Endodermal cell (in vitro differentiated cells): ENCODE measurements around the gene MUCL3. TPM values are rescaled to one million over a fixed set of nuclear protein-coding genes. Genes with fewer than 3 reads are reported as not detected.

Experiments used
- DNase-seq: peaks from one replicate; pipeline ENCODE4 v3.0.0-alpha.2; 2017
- H3K27ac ChIP-seq: 2 replicates; pipeline ENCODE4 v1.5.1; 2013; ENCODE audit warnings: mild to moderate bottlenecking, low read depth, low read length, moderate library complexity
- H3K27me3 ChIP-seq: 2 replicates; pipeline ENCODE4 v1.6.1; 2013; ENCODE audit warnings: mild to moderate bottlenecking, low read length, moderate library complexity; ENCODE audit not compliant: insufficient read depth, control insufficient read depth, poor library complexity, severe bottlenecking
- H3K36me3 ChIP-seq: 2 replicates; pipeline ENCODE4 v1.7.0; 2013; ENCODE audit warnings: mild to moderate bottlenecking, low read length, moderate library complexity; ENCODE audit not compliant: control insufficient read depth, insufficient read depth
- H3K4me1 ChIP-seq: one replicate; pipeline ENCODE4 v1.7.0; 2013; ENCODE audit warnings: low read length; ENCODE audit not compliant: control insufficient read depth, insufficient read depth
- H3K4me3 ChIP-seq: 2 replicates; pipeline ENCODE4 v1.5.1; 2013; ENCODE audit warnings: mild to moderate bottlenecking, low read length, moderate library complexity
- H3K9ac ChIP-seq: 2 replicates; pipeline ENCODE4 v1.6.1; 2013; ENCODE audit warnings: mild to moderate bottlenecking, low read length, moderate library complexity; ENCODE audit not compliant: poor library complexity, severe bottlenecking; ENCODE audit errors: extremely low read depth
- H3K9me3 ChIP-seq: 2 replicates; pipeline ENCODE4 v1.6.1; 2013; ENCODE audit warnings: mild to moderate bottlenecking, low read length, moderate library complexity; ENCODE audit not compliant: control insufficient read depth
- H3K27ac Mint-ChIP-seq: 2 replicates; pipeline ENCODE4 v1.8.0; 2020; ENCODE audit warnings: mixed read lengths
- H3K27me3 Mint-ChIP-seq: 2 replicates; pipeline ENCODE4 v1.8.0; 2021; ENCODE audit warnings: mild to moderate bottlenecking, mixed read lengths; ENCODE audit not compliant: insufficient read depth
- H3K36me3 Mint-ChIP-seq: 2 replicates; pipeline ENCODE4 v1.8.0; 2020; ENCODE audit warnings: low read depth, mixed read lengths
- H3K4me1 Mint-ChIP-seq: 2 replicates; pipeline ENCODE4 v1.8.0; 2020; ENCODE audit warnings: mixed read lengths
- H3K4me3 Mint-ChIP-seq: 2 replicates; pipeline ENCODE4 v1.8.0; 2020; ENCODE audit warnings: mild to moderate bottlenecking, moderate library complexity, mixed read lengths
- H3K9me3 Mint-ChIP-seq: 2 replicates; pipeline ENCODE4 v1.8.0; 2020; ENCODE audit warnings: mild to moderate bottlenecking, mixed read lengths
- CTCF ChIP-seq: fragments of 200-600 bp; sonication (generic); conservative IDR thresholded peaks from 2 replicates; pipeline ENCODE4 v1.5.0; 2021; ENCODE audit warnings: antibody characterized with exemption, mild to moderate bottlenecking
- WGBS, 2 experiments: methylation state at CpG; one replicate each; pipeline versions ENCODE4 v1.1.5 to v1.1.7; 2013; ENCODE audit warnings: missing lambda C conversion rate in 2 of 2, mixed read lengths in 1 of 2; ENCODE audit not compliant: insufficient coverage in 1 of 2, insufficient read length in 1 of 2; 5-methylcytosine and 5-hydroxymethylcytosine counted together
- total RNA-seq, 2 donors: library from RNA; stranded (reverse); fragmentation: NEBNext Ultra II Directional in 1 of 2; extraction: Animal tissue kit (Norgen Biotek cat#: 25700) in 1 of 2; gene quantifications; 2 replicates in 1 of 2; 3 replicates in 1 of 2; pipeline ENCODE4 v1.2.1, GENCODE V29; 2021

Gene MUCL3
- total RNA-seq, 2 donors from 2014 or later, result 0.18 TPM

GRCh38 chr6:30937265-30937664 is 3.5 kb upstream of the MUCL3 start:
- WGBS, 2 experiments, result 72 to 84% methylated on average over 3 to 6 of the region's 6 CpGs
- H3K9ac ChIP-seq, result no peak overlapping the region
- Mint-ChIP-seq H3K36me3 (no peaks in the 10 kb centered on the region), H3K9me3 (no peaks in the 10 kb centered on the region), H3K27ac (no peak overlapping the region), H3K4me1 (peaks cover 12% of the 10 kb centered on the region), H3K27me3 (peaks cover 8% of the 10 kb centered on the region), H3K4me3 (no peak overlapping the region)
- no peak for DNase-seq
- no peaks in the 10 kb centered on the region for H3K36me3 ChIP-seq
- no peak overlapping the region for H3K4me3 ChIP-seq
- H3K9me3 ChIP-seq, result no peaks in the 10 kb centered on the region
- no peak for TF ChIP-seq CTCF
- no peaks in the 10 kb centered on the region for H3K4me1 ChIP-seq
- no peaks in the 10 kb centered on the region for H3K27me3 ChIP-seq
- H3K27ac ChIP-seq, result no peak overlapping the region

- H3K4me1 Mint-ChIP-seq, result peaks cover 16% of the 10 kb centered on the region
- TF ChIP-seq CTCF, result no peak
- H3K9me3 ChIP-seq, result no peaks in the 10 kb centered on the region
- H3K27ac ChIP-seq, result no peak overlapping the region
- H3K36me3 ChIP-seq, result no peaks in the 10 kb centered on the region
- H3K27me3 ChIP-seq, result no peaks in the 10 kb centered on the region
- no peaks in the 10 kb centered on the region for H3K4me1 ChIP-seq
- H3K27me3 Mint-ChIP-seq, result peaks cover 8% of the 10 kb centered on the region
- H3K4me3 Mint-ChIP-seq, result no peak overlapping the region
- H3K9me3 Mint-ChIP-seq, result no peaks in the 10 kb centered on the region
- no peak overlapping the region for H3K9ac ChIP-seq
- 95 to 100% methylated on average over 1 to 4 of the region's 4 CpGs for WGBS, 2 experiments
- H3K27ac Mint-ChIP-seq, result no peak overlapping the region
- H3K4me3 ChIP-seq, result no peak overlapping the region
- H3K36me3 Mint-ChIP-seq, result no peaks in the 10 kb centered on the region
- DNase-seq, result no peak
These were observed 2.0 kb upstream of the MUCL3 start for GRCh38 chr6:30938730-30939129.

GRCh38 chr6:30939473-30939872 is 1.3 kb upstream of the MUCL3 start:
- 91 to 93% methylated on average over 3 of the region's 3 CpGs for WGBS, 2 experiments
- Histone ChIP-seq H3K4me1 (no peaks in the 10 kb centered on the region), H3K27me3 (no peaks in the 10 kb centered on the region), H3K36me3 (no peaks in the 10 kb centered on the region), H3K9ac (no peak overlapping the region), H3K4me3 (no peak overlapping the region), H3K9me3 (no peaks in the 10 kb centered on the region), H3K27ac (no peak overlapping the region)
- DNase-seq, result no peak
- Mint-ChIP-seq H3K36me3 (no peaks in the 10 kb centered on the region), H3K27me3 (peaks cover 8% of the 10 kb centered on the region), H3K4me1 (peaks cover 16% of the 10 kb centered on the region), H3K9me3 (no peaks in the 10 kb centered on the region), H3K4me3 (no peak overlapping the region), H3K27ac (no peak overlapping the region)
- no peak for TF ChIP-seq CTCF
